ENCODE results near the gene RCAN3. TPM values are rescaled to one million over a fixed set of nuclear protein-coding genes. Genes with fewer than 3 reads are reported as not detected.
A peak's percentile ranks its signal among the peaks of the same experiment; 100 is the strongest.

Gene RCAN3
- total and polyA plus RNA-seq, 8 donors, result 4.0 to 14.2 (median 11.9) TPM

DNA sequence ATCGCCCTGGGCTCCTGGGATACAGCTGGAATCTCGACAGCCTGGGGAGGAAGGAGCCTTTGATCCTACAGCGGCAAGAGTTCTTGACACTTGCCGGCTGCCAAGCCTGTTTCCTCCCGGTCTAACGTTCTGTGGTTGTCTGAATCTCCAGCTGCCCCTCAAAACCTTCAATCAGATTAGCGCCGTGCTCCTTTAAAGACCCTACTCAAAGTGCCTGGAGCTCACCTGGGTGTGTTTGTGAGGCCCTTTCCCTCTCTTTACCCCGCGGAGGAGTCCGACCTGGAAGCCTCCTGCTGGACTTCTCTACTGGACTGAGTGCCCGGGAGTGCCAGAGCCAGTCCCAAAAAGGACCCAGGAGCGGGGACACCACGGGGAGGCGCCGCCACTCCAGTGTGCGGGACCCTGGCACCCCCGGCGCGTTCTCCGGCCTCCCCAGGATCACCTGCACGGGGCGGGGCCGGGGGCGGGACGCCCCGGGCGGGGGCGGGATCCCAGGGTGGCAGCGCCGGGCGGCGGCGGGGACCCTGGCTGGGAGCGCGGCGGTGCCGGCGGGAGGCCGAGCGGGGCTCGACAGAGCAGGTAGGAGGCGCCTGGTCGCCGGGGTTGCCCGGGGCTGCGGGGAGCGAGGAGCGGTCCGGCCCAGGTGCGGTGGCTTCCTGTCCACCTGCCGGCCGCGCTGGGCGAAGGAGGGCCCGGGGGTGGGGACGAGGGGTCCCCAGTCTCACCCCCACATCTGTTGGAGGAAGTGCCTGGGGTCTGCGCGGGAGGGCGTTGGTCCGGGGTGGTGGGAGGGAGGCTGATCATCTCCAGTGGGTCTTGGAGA lies 53.2 kb downstream of the RCAN3 start, which contains the start of gene NCMAP:
NCMAP (plus strand) TSS at position 497 of the 823 bp plus-strand sequence. CDS start 39,344 bp downstream, outside the sequence.
- TF ChIP-seq, protein P1, sequence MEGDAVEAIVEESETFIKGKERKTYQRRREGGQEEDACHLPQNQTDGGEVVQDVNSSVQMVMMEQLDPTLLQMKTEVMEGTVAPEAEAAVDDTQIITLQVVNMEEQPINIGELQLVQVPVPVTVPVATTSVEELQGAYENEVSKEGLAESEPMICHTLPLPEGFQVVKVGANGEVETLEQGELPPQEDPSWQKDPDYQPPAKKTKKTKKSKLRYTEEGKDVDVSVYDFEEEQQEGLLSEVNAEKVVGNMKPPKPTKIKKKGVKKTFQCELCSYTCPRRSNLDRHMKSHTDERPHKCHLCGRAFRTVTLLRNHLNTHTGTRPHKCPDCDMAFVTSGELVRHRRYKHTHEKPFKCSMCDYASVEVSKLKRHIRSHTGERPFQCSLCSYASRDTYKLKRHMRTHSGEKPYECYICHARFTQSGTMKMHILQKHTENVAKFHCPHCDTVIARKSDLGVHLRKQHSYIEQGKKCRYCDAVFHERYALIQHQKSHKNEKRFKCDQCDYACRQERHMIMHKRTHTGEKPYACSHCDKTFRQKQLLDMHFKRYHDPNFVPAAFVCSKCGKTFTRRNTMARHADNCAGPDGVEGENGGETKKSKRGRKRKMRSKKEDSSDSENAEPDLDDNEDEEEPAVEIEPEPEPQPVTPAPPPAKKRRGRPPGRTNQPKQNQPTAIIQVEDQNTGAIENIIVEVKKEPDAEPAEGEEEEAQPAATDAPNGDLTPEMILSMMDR (IDR thresholded peaks at IDR 0.05), result no peak
- no peak for FAIRE-seq
- Histone ChIP-seq H3K36me3 (no peaks in the 10 kb centered on the region), H3K27me3 (no peaks in the 10 kb centered on the region), H3K27ac (peak within 1 kb of the TSS; percentile 64 to 86 (median 78)), H3K9me3 (no peaks in the 10 kb centered on the region), H3K4me3 (peak within 1 kb of the TSS; percentile 35 to 64 (median 54)), H3K4me1 (peaks cover 3 to 18% (median 16%) of the 10 kb centered on the region in 3 donors)
- intact Hi-C loops (cut with DNase I), result no loop called here
- 1 to 2% methylated on average over 45 to 61 of the region's 61 CpGs for WGBS, 2 donors
- DNase-seq, result peak; percentile 80 to 94 (median 88)
- ATAC-seq, result peak; percentile 81 to 87 (median 84)

DNA sequence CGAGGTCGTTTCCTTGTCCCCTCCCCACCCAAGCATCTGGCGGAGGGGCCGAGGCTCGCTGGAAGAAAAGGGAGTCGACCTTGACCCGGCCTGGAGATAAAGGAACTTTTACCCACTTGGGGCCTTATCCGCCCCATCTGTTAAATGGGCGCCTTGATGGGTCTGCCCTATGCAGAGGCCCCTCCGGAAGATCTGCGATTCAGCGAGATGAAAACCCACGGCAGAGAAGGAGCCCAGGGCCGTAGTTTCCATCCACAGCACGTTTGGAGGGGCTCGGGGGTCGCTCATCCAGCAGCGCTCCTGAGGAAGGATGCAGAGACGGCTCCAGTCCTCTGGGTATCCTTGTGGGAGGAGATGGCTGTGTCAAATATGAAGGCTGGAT lies 53.8 kb downstream of the RCAN3 start:
- H3K27me3 ChIP-seq, result no peaks in the 10 kb centered on the region
- 22 to 29% methylated on average over 19 of the region's 19 CpGs for WGBS, 2 donors
- no peak for FAIRE-seq
- TF ChIP-seq, protein P1 (IDR thresholded peaks at IDR 0.05), result no peak
- no peaks in the 10 kb centered on the region for H3K36me3 ChIP-seq
- H3K9me3 ChIP-seq, result no peaks in the 10 kb centered on the region
- H3K27ac ChIP-seq, result peak overlapping the region; percentile 48 to 86 (median 78)
- DNase-seq, result peak in 1 of 6 donors; percentile 50
- intact Hi-C loops (cut with DNase I), result no loop called here
- peak overlapping the region; percentile 35 to 64 (median 54) for H3K4me3 ChIP-seq
- H3K4me1 ChIP-seq, result peaks cover 3 to 18% (median 14%) of the 10 kb centered on the region in 3 donors
- ATAC-seq, result no peak

GRCh38 chr1:24557220-24557619 lies 54.6 kb downstream of the RCAN3 start:
- FAIRE-seq (no peak), ATAC-seq (no peak), DNase-seq (peak in 1 of 6 donors; percentile 13)
- Histone ChIP-seq H3K36me3 (no peaks in the 10 kb centered on the region), H3K9me3 (no peaks in the 10 kb centered on the region), H3K27ac (peak overlapping the region; percentile 43 to 86 (median 74)), H3K4me3 (peak overlapping the region in 2 of 4 donors; percentile 57 to 64), H3K27me3 (no peaks in the 10 kb centered on the region), H3K4me1 (peaks cover 7 to 18% (median 10%) of the 10 kb centered on the region in 3 donors)
- TF ChIP-seq, protein P1 (IDR thresholded peaks at IDR 0.05), result no peak
- intact Hi-C loops (cut with DNase I), result no loop called here
- 81 to 83% methylated on average over 6 of the region's 6 CpGs for WGBS, 2 donors

- H3K36me3 ChIP-seq, result no peaks in the 10 kb centered on the region
- peaks cover 7 to 18% (median 10%) of the 10 kb centered on the region in 3 donors for H3K4me1 ChIP-seq
- DNase-seq (peak; percentile 64 to 79 (median 70)), ATAC-seq (peak; percentile 49 to 70 (median 66)), FAIRE-seq (no peak)
- peak overlapping the region in 2 of 4 donors; percentile 8 to 64 for H3K4me3 ChIP-seq
- H3K27ac ChIP-seq, result peak overlapping the region; percentile 43 to 86 (median 74)
- H3K27me3 ChIP-seq, result no peaks in the 10 kb centered on the region
- no peaks in the 10 kb centered on the region for H3K9me3 ChIP-seq
- TF ChIP-seq, protein P1 (IDR thresholded peaks at IDR 0.05), result no peak
- 5 to 21% methylated on average over 9 of the region's 9 CpGs for WGBS, 2 donors
- intact Hi-C loops (cut with DNase I), result no loop called here
Observed at GRCh38 chr1:24557711-24558131, 55.1 kb downstream of the RCAN3 start.

All from pancreas (tissue), 10 donors.